Pulmonary artery endothelial cell (primary cell): ENCODE measurements around the gene RNF113B. TPM values are rescaled to one million over a fixed set of nuclear protein-coding genes. Genes with fewer than 3 reads are reported as not detected.

Experiments
- DNase-seq: peaks from one replicate; pipeline ENCODE4 v3.0.0-alpha.2; 2011; ENCODE audit warnings: low read depth, low spot score
- total RNA-seq: library from RNA; depleted of rRNA; stranded (reverse); fragments of >200 nt; gene quantifications from 2 replicates; pipeline ENCODE4 v1.2.3, GENCODE V29; 2014

Gene RNF113B
- total RNA-seq, 1 donor from 2014 or later = not detected

GRCh38 chr13:98175043-98175442 lies 2.0 kb downstream of the RNF113B start:
- no peak for DNase-seq

DNA sequence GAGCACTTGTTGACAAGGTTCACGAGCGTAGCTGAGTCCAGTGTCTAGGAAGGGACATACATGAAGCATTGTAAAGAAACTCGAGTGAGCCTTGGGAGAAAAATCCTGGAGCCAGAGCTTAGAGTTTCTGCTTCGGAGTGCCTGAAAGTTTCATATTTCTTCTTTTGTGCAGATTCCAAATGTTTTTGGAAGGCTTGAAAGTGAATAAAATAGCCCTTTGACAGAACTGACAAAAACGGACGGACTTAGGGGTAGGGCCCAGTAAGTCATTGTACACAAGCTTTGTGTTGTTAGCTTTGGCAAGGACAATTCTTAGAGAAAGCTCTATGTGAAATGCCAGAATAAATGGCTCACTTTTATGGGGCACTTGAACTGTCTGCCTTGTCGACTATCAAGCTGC lies 2.8 kb downstream of the RNF113B start:
- no peak for DNase-seq

GRCh38 chr13:98173431-98174152 lies 3.5 kb downstream of the RNF113B start:
- DNase-seq = no peak

DNA sequence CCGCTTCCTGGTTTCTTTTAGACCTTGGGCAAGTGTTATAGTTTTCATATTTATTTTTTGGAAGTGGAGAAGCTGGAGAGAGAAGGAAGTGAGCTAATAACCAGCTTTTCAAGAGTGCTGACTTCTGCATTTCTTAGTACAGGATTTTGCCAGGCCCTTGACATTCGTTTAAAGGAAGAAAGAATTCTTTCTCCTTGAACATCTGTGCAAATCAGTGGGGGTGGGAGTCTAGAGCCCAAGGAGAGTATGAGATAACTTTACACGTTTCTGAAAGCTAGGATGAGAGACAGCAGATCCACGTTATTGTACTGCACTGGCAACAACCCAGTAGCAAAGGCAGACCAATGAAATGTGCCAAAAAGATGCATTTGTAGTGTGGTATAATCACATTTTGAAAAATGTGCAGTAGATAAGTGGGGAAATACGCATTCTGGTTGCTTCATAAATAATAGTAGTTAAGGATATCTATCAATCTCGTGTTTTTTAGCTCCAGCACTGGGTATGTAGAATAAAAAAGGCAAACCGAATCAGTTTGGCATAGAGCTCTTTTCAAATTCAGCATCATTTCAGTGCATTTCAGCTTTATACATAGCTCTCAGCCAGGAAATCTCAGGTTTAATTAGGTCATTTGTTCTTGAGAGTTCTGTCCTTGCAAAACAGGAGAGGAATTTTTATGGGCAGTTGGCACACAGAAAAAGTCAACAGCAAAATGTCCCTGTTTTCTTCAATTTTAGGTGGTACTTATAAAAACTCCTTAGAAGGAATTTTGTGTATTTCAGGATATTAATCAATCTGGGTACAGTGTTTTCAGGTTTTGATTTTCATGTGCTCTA lies 4.3 kb downstream of the RNF113B start:
- DNase-seq = no peak

GRCh38 chr13:98171900-98172589 lies 5.0 kb downstream of the RNF113B start:
- DNase-seq = no peak

GRCh38 chr13:98169331-98169730 lies 7.7 kb downstream of the RNF113B start:
- DNase-seq = no peak

DNA sequence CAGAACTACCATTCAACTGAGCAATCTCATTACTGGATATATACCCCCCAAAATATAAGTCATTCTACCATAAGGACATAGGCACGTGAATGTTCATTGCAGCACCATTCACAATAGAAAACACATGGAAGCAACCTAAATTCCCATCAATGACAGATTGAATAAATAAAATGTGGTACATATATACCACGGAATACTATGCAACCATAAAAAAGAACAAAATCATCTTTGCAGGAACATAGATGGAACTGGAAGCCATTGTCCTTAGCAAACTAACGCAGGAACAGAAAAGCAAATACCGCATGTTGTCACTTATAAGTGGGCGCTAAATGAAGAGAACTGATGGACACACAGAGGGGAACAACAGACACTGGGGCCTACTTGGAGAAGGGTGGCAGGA lies 14.1 kb downstream of the RNF113B start:
- DNase-seq = no peak

- no peak for DNase-seq
Observed at GRCh38 chr13:98158172-98158899, 18.7 kb downstream of the RNF113B start.

DNA sequence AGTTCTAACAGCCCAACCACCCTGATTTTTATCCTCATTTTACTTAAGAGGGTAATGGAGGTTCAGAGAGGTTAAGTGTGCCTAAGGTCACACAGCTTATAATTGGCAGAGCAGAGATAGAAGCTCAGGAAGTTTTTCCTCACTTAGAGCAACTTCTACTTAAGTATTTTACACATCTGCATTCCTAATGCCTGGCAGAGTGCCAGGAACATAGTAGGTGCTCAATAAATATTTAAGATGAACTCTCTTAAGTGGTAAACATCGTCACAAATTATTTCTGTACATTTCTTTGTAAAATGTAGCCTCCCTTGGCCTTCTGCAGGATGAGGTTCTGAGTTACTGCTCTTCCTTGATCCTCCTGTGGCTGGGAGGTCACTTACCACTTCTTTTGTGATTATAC lies 19.5 kb downstream of the RNF113B start:
- DNase-seq = no peak

- no peak for DNase-seq
Observed at GRCh38 chr13:98157188-98157587, 19.9 kb downstream of the RNF113B start.

- DNase-seq = no peak
Observed at GRCh38 chr13:98156259-98156658, 20.8 kb downstream of the RNF113B start.

- peak; percentile 46 for DNase-seq
Observed at GRCh38 chr13:98155475-98156109, 21.5 kb downstream of the RNF113B start.

DNA sequence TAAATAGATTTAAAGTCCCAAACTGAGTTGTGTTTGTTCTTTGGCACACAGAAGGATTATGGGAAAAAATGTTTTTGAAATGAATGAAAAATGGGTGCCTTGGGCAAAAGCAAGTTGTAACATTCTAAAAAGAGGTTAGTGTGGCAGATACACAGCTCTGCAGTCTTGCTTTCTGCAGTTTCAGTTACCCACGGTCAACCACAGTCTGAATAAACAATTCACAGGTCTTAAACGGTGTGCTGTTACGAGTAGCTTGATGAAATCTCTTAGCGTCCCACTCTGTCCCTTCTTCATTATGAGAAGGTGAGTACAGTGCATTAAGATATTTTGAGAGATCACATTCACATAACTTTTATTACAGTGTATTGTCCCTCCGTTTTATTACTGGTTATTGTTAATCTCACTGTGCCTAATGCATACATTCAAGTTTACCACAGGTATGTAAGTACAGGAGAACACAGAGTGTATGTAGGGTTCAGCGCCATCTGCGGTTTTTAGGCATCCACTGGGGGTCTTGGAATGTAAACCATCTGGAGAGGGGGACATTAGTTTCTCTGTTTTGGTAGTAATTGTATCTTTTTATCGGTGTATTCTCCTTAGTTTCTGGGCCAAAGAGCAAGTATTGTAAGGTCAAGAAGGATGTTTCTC lies 26.1 kb downstream of the RNF113B start:
- DNase-seq = no peak

- no peak for DNase-seq
Observed at GRCh38 chr13:98147521-98147920, 29.5 kb downstream of the RNF113B start.

- DNase-seq = no peak
Observed at GRCh38 chr13:98144801-98145350, 32.2 kb downstream of the RNF113B start.

DNA sequence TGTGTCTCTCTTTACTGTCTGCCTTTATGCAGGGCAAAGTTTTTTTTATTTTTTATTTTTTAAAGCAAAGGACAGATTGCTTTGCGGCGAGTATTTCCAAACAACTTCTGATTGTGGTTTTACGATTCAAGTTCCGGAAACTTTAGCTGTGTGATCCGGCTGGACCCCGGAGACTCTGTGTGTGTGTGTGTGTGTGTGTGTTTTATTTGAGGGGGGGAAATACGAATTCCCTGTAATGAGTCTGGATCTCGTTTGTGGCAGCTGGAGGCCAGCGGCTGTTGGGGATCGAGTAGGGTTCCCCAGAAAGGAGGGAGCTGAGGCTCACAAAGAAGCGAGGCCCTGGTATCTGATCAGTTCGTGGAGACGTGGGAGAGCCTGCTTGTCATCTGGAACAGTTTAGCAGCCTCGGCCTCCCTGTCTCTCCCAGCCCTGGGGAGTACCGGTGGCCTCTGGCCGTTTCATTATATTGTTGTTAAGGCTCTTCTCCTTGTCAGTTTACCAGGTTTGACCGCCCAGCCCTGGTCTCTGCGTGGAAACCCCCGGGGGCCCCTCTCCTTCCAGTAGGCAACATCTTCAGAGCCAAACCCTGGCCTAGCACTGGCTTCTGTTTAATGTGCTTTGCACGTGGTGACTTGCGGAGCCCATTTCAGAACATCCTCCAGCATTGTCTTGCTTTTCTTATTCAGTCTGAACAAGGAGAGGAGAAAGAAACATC lies 32.9 kb downstream of the RNF113B start:
- DNase-seq = no peak

DNA sequence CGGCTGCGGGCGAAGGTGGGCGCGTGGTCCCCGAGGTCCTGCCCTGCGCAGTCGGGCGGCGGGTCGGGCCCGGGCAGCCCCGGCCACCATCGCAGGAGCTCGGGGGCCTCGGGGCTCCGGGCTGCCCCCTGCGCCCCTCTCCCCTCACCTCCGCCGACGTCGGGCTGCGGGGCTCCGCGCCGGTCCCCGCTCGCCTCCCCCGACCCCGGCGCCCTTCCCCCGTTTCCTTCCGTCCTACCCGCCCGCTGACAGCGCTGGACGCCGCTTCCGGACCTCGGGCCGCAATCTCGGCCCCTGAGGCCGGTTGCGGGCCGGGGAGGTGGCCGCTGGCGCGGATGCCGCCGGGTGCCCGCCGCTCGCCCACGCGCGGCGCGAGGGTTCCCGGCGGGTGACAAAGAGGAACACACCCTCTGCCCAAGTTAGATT lies 33.5 kb downstream of the RNF113B start:
- no peak for DNase-seq

- no peak for DNase-seq
Observed at GRCh38 chr13:98143157-98143553, 33.9 kb downstream of the RNF113B start.

- DNase-seq = peak; percentile 10
Observed at GRCh38 chr13:98142380-98143156, 34.5 kb downstream of the RNF113B start, which contains the start of gene FARP1. FARP1 (plus strand) TSS chr13:98143094; CDS start chr13:98213243, 70,149 bp downstream.
